GM18867 (cell line): ENCODE results near the gene NFS1.
A peak's percentile ranks its signal among the peaks of the same experiment; 100 is the strongest.
"Not testable (repeated sequence)": the region's sequence is repeated elsewhere in the genome, so short reads cannot be mapped to it uniquely, and the experiment has no call there.

Experiments
- ATAC-seq: cut with Tn5 transposase; IDR thresholded peaks from one replicate; pipeline ENCODE4 v1.9.1; 2021; ENCODE audit warnings: mild to moderate bottlenecking, moderate library complexity; ENCODE audit not compliant: unreplicated experiment

Gene NFS1

GRCh38 chr20:35710039-35710438 is 10.9 kb upstream of the NFS1 start:
- ATAC-seq, result no peak

GRCh38 chr20:35709259-35709658 is 10.1 kb upstream of the NFS1 start:
- no peak for ATAC-seq

- ATAC-seq, result no peak
Measured at GRCh38 chr20:35708502-35708901, 9.3 kb upstream of the NFS1 start.

- ATAC-seq, result not testable (repeated sequence)
Measured at GRCh38 chr20:35706591-35707529, 7.7 kb upstream of the NFS1 start.

- ATAC-seq, result not testable (repeated sequence)
Measured at GRCh38 chr20:35705894-35706293, 6.7 kb upstream of the NFS1 start.

- ATAC-seq, result no peak
Measured at GRCh38 chr20:35704514-35705261, 5.5 kb upstream of the NFS1 start.

GRCh38 chr20:35702824-35703695 is 3.9 kb upstream of the NFS1 start:
- ATAC-seq, result no peak

GRCh38 chr20:35702051-35702823 is 3.1 kb upstream of the NFS1 start:
- no peak for ATAC-seq

- ATAC-seq, result no peak
Measured at GRCh38 chr20:35700625-35701148, 1.5 kb upstream of the NFS1 start.

- ATAC-seq, result no peak
Measured at GRCh38 chr20:35699957-35700624, 939 bp upstream of the NFS1 start.

GRCh38 chr20:35698298-35699126 is 640 bp downstream of the NFS1 start:
- peak; percentile 13 for ATAC-seq

- ATAC-seq, result no peak
Measured at GRCh38 chr20:35697696-35698297, 1.4 kb downstream of the NFS1 start.

GRCh38 chr20:35695978-35696377 is 3.2 kb downstream of the NFS1 start:
- ATAC-seq, result no peak

- no peak for ATAC-seq
Measured at GRCh38 chr20:35695245-35695749, 3.9 kb downstream of the NFS1 start.

GRCh38 chr20:35690265-35690664 is 8.9 kb downstream of the NFS1 start:
- ATAC-seq, result no peak

- ATAC-seq, result not testable (repeated sequence)
Measured at GRCh38 chr20:35686872-35687271, 12.3 kb downstream of the NFS1 start.

GRCh38 chr20:35685368-35685767 is 13.8 kb downstream of the NFS1 start:
- not testable (repeated sequence) for ATAC-seq

GRCh38 chr20:35681960-35682359 is 17.2 kb downstream of the NFS1 start:
- no peak for ATAC-seq
